ENCODE data around the gene APOL2.
"Not testable (repeated sequence)": the region's sequence is repeated elsewhere in the genome, so short reads cannot be mapped to it uniquely, and the experiment has no call there.

APOL2 gene

GRCh38 chr22:36220451-36220921 is 18.8 kb downstream of the APOL2 start:
- no peak for DNase-seq

DNA sequence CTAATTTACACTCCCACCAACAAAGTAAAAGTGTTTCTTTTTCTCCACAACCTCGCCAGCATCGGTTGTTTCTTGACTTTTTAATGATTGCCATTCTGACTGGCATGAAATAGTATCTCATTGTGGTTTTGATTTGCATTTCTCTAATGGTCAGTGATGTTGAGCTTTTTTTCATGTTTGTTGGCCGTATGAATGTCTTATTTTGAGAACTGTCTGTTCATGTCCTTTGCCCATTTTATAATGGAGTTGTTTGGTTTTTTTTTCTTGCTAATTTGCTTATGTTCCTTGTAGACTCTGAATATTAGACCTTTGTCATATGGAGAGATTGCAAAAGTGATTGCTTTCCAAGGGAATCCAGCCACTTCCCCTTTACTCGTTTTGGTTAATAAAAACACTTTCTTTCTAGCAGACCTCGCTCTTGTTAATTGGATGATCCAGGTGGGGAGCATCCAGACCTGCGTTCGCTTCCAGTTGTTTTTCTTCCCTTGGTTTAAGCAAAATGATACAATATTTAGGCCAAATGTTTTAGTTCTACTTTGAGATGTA is 20.6 kb downstream of the APOL2 start:
- DNase-seq: no peak

DNA sequence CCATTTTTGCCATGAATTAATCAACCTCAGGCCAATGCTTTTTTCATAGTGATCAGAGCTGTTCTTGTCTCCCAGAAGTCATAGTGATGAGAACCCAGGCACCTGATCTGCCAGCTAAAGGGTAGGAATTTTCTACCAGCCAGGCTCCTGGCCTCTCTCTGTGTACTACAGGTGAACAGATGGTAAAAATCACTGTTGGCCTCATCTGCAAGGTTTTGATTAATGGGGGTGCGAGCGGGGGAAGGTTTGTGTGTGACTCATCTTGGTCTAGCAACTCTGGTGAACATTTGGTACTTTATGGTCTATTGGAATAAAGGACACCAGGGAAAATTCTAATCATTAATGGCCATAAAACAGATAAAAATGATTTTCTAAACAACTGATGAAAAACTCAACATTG is 23.3 kb downstream of the APOL2 start:
- DNase-seq: no peak

DNA sequence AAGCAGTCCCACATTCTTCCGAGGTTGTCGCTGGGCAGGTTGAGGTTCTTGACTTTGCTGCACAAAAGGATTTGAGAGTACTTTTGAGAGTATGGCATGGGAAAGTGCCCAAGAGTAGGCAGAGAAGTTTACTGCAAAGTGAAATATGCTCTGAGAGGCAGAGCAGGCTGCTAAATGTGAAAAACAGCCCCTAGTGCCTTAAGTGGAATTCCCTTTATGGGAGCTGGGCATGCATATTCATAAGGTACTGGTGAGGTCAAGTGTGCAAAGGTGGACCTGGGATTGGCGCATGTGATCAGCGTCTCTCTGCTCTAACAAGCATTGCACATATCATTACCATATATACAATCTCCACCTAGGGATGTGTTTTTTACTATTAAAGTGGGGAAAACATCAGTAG is 25.7 kb downstream of the APOL2 start:
- DNase-seq: no peak

GRCh38 chr22:36212901-36213300 is 26.4 kb downstream of the APOL2 start:
- no peak for DNase-seq

DNA sequence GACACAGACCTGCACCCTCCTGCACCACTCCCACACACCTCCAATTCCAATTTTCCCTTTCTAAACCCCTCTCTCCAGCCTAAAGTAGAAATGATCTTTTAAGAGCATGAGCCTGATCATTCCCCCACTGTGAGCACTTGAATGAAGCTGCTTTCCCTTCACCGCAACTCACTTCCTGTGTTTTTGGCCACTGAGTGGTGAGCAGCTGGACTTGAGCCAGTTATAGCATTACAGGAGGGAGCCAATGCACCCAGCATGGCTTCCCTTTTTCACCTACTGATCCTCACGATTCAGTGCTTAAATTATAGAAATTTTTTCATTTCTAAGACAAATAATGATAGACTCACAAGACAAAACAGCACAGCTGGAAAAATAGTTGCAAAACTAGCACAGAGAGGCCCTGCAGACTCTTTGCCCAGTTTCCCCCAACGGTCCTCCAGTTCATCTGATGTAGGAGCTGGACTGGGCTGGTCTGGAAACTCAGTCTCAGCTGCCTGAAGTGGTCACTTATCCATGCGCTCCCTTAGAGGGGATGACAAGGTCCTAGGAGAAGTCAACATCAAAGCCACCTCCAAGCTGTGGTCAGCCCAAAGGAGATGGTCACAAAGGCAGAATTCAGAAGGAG is 28.0 kb downstream of the APOL2 start:
- DNase-seq: no peak

DNA sequence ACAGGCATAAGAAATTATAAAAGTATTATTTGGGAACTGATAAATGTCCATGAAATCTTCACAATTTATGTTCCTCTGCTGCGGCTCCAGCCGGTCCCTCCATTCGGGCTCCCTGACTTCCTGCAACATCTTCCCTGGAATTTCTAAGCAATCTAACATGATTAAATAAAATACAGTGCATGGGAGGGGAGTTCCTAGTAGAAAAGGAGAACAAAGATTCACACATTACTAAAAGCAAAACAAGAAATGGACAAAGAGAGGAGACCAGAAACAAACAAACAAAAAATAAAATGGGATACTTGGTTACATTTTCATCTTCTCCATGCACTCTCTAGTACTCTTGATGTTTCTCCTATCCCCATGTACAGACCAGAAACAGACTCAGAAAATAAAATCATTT is 29.1 kb downstream of the APOL2 start:
- DNase-seq: no peak

GRCh38 chr22:36209488-36209908 is 29.8 kb downstream of the APOL2 start:
- not testable (repeated sequence) for DNase-seq

- no peak for DNase-seq
These were observed 30.4 kb downstream of the APOL2 start for GRCh38 chr22:36208914-36209313.

DNA sequence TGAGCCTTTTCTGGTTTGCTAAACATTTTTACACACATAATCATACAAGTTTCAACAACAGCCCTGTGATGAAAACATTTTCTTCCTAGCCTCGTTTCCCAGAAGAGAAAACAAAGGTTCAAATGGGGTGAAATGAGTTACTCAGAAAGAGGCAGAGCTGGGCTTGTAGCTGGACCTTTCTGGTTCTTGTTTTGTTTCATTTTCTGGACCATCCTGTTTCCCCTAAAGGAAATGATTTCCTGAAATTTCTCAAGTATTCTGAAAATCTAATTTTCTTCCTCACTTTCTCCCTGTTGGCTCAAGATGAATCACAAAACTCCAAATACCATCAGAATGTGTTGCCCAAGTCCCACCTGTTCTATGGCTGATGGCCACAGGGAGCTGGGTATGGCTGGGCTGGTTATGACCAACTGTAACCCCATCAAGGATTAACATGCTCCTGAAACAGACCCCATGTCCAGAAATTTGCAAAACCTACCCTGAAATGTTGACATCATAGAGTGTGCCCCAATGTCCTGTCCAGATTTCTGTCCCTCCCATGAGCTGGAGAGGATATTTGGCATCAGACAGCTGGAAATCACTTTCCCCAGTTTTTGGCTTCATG is 31.1 kb downstream of the APOL2 start:
- DNase-seq: no peak

- DNase-seq: no peak
These were observed 33.1 kb downstream of the APOL2 start for GRCh38 chr22:36206255-36206654.

- DNase-seq: not testable (repeated sequence)
These were observed 33.8 kb downstream of the APOL2 start for GRCh38 chr22:36205573-36205972.

DNA sequence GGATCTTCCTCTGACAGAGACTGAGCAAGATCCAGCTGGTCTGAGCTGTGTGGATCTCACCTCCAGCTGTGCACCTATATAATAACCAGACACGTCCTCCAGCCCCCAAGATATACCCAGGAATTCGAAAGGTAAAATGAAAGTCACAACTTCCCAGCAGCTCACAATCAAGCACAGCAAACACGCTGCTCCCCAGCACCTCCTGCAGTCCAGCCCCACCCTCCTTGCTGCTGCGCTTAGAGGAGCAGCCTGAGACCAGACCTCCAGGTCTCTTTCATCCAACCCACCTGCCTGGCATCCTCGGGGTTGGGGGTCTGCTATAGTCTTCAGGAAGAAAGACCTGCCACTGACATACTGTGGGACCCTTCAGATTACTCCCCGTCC is 34.7 kb downstream of the APOL2 start:
- DNase-seq: no peak

GRCh38 chr22:36204001-36204631 is 35.2 kb downstream of the APOL2 start:
- DNase-seq: no peak

DNA sequence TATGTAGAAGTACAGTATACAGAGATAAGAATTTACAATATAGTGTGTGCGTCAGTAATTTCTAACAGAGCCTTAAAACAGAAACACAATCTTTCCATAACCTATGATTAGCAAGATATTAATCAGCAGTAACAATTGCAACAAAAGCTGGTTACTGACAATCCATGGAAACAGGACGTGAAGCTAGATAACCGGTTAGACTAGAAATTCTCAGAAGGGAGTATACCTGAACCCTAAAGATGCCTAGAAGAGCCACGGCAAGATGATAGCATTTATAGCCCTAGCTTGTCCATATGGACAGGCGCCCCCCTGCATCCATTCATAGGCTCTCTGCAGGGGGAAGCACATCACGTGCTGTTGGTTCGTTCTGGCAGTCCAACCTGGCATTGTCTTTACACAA is 35.9 kb downstream of the APOL2 start:
- DNase-seq: not testable (repeated sequence)

DNA sequence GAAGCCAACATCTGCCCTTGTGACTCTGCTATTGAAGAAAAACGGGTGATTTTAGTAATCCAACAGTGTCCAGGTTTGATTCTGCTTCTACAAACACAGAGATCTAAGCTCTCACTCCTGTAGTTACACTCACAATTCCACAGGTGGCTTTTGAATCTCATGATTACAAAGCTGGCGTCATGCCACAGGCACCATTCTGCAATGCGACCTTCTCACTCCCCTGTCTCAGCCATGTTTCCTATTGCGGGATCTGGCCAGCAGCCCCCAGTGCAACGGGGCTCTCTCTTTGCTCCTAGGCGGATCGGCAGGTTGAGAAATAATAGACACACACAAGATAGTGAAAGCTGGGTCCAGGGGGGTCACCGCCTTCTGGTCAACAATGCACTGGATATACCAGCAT is 36.4 kb downstream of the APOL2 start:
- not testable (repeated sequence) for DNase-seq

- DNase-seq: no peak
These were observed 37.6 kb downstream of the APOL2 start, which contains the start of gene APOL4 for GRCh38 chr22:36201630-36202319. TSS of gene APOL4 (minus strand) at chr22:36201809. CDS start at chr22:36201734, 75 bp downstream.

DNA sequence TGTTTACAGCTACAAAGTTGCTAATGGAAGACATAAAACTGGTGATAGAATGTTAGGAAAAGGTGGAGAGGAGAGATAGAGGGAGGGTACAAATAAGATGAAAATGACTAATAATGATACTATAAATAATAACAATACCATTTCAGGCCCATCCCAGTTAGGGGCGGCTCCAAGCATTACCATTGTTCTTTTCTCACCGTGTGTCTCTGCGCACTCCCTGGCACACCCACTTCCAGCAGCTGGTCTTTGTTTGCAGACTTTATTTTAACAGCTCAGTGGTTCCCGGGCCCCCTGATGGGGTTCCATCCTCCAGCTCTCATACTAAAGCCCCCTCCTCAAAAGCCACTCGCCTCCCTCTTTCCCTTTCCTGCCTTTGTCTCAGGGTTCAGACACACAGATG is 38.3 kb downstream of the APOL2 start:
- DNase-seq: not testable (repeated sequence)

DNA sequence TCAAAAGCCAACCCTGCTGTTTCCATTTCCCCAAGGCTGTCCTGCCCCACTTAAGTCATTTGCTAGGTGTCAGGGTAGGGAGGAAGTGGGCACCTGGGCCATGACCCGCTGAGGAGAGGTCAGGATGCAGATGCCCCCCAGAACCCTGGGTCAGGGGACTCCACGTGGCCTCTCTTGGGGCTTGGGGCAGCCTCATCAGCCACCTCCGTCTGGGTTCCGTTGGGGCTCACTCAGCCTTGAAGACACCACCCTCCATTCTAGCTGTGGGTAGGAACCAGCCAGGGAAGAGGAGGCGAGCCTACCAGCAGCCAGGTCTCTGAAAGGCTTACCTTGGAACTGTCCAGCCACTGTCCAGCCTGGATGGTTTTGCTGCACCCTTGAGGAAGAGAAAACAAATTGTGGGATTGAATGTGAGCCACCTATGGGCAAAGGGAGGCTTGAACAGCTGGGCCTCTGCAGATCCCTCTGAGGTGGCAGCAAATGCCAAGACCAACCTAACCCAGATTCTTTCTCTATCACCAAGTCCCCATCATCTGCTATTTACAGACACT is 40.3 kb downstream of the APOL2 start:
- no peak for DNase-seq

DNA sequence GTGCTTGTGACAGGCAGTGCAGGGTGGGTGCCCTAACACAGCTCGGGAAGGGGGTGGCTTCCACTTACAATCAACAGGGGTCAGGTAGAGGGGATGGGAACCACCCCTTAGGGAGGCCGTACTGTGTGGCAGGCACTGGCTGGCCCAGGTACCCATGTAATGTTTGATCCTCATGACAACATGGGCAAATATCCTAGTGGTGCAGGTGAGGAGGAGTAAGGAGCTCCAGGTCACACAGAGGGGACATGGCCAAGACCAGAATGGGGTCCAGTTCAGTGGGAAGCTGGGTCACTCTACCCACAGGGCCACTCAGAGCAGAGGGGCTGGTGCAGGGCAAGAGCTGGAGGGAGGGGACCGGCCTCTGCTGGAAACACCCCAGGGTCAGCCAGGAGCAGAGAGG is 40.8 kb downstream of the APOL2 start:
- DNase-seq: no peak

DNA sequence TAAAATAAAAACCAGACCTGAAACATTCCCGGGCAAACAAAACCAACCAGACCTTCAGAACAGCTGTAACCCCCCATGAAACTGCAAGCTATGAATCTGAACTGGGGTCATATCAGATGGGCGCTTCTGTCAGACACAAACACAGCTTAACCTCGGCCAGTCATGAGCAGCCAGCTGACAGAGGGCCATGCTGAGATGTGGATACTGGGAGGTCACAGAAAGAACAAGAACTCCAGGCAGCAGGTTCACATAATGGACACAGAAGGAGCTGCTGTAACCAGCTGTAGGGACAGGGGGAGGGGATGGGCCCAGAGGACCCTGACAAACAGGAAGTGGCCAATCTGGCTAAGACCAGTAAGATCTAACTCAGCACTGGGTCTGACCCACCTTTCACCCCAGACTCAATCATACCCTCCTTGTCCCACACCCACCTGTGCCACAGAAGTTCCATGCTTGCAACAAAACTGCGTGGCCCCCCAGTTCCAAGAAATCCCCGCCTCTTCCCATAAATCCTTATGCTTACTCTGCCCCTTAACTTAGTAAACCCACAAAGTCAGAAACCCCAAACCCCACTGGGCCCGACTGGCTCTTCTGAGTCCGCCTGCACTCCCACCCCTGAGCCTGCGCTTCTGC is 41.7 kb downstream of the APOL2 start:
- DNase-seq: no peak

DNA sequence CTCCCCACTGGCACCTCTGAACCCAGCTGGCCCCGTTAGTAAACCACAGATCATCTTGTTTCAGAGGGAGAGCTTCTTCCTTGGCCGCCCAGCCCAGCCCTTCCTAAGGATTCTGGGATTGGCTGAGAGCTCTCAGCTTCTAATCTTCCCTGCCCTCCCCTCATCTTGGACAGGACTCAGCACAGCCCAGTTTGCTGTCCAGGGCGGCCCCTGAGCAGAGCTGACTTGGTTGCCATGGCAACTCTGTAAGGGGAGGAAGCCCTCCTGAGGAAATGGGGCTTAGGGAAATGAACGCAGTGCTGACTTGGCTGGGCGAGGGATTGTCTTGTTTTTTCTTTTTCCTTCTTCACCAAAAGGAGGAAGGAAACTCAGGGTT is 42.3 kb downstream of the APOL2 start:
- DNase-seq: no peak
